ENCODE results near the gene FBXO21. TPM values are rescaled to one million over a fixed set of nuclear protein-coding genes. Genes with fewer than 3 reads are reported as not detected.

Gene FBXO21
- total and polyA plus RNA-seq, 2 of the 4 experiments (the other 2 are of a cell fraction) = 43.6 to 56.6 TPM

DNA sequence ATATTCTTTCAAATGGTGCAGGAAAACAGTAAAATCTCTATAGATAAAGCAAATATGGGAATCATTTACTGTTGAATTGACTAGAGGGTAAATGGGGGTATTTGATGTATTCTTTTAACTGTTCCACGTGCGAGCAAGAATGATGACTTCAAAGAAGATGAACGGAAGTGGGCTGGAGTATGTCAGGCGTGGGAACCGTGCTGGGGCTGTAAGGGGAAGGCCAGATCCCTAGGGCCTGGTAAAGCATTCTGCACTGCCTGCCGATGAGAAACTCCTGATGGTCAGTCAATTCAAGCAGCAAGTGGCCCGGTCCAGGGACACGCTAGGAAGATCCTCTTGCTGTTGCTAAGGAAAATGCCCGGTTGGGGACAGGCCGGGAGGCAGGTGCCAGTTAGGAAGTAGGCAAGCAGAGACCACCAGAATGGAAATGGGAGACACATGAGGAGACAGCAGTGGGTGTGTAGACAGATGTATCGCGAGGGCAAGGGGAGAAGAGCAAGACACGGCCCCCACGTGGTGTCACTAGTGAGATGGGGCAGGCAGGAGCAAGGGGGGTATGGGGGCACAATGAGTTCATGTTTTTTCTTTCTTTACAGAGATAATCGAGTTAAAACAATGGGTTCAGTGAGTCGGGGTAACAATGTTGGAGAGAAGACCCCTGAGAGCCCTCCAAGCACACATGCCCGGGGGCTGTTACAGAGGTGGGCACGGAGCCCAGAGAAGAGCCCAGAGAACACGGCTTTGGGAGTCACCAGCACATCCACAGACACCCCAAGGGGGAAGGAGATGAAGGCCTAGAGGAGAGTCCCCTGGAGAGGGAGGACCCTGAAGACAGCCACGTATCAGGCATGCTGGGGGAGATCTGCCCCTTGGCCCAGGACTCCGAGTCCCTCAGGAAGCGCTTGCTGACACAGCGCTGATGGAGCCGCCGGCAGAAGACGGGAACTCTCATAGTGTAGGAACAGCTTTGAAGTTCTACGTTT, 37.2 kb downstream of the FBXO21 start (continued):
- TF ChIP-seq SMC3 (IDR thresholded peaks at IDR 0.05; ENCODE audit: low read depth, low read length) = no peak

DNA sequence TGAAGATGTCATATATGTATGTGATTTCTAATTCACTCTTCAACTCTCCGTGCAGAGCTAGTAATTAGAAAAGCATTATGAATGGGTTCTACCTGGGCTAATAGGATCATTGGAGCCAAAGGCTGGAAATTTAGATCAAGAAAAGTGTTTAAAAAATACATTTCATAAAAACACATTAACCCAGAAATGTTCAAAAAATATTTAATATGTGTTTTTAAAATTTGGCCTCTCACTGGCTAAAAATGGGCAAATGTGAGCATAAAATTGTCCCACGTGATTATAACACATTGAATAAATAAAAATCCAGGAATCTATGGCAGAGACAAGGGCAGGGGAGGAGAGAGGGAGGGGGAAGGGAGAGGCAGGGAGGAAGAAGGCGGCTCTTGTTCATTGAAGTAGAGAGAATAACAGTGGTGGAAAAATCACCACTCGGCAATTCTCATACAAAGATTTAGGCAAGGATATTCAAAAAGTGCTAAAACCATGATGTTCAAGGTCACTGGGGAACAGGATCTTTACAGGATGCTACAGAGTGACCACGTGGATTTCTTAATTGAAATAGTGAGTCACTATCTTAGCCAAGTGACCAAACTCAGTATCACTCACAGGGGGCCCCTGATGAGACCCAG, 38.8 kb downstream of the FBXO21 start:
- no peak overlapping the region for H2BK15ac ChIP-seq (ENCODE audit: low read depth, low read length)
- H3K14ac ChIP-seq (replicated peaks; ENCODE audit: low read depth, low read length) = no peak overlapping the region
- H3K36me3 ChIP-seq (ENCODE audit: control insufficient read depth, insufficient read depth, low read length) = peaks cover 44% of the 10 kb centered on the region
- no peak overlapping the region for H3K27ac ChIP-seq (ENCODE audit: insufficient read depth, low read length)
- no peak overlapping the region for H3K56ac ChIP-seq (ENCODE audit: extremely low read depth, insufficient read depth, low read length)
- POLR2A ChIA-PET (ENCODE audit: unreplicated experiment) = no interaction called here
- H4K91ac ChIP-seq (ENCODE audit: insufficient read depth, low read depth, low read length) = no peak overlapping the region
- intact Hi-C loops (cut with micrococcal nuclease) = loop anchor here (5.0 to 10.0 kb wide), 2 partner anchors 124 to 447 kb away; no protein-coding TSS in a partner anchor
- no peak overlapping the region for H3K4me2 ChIP-seq (ENCODE audit: low read depth, low read length)
- H3K4me3 ChIP-seq (ENCODE audit: insufficient read depth, low read depth, low read length) = no peak overlapping the region
- TF ChIP-seq MAFK (IDR thresholded peaks at IDR 0.05; ENCODE audit: low read depth, low read length) = peak; percentile 24; the same call in 1 of the 2 replicates
- no peak for TF ChIP-seq BHLHE40 (IDR thresholded peaks at IDR 0.05; ENCODE audit: low read depth, low read length)
- in situ Hi-C loops (cut with MboI; ENCODE audit: low sequenced_read_pairs) = no loop called here
- no peak overlapping the region for H3K4ac ChIP-seq (ENCODE audit: low read depth, low read length)
- no peaks in the 10 kb centered on the region for H3K4me1 ChIP-seq (ENCODE audit: control insufficient read depth, insufficient read depth, low read length)
- H2BK5ac ChIP-seq (ENCODE audit: low read depth, low read length, poor library complexity, severe bottlenecking) = no peak overlapping the region
- no peak overlapping the region for H2AK5ac ChIP-seq (ENCODE audit: low read depth, low read length)
- no peak overlapping the region for H3K9ac ChIP-seq (ENCODE audit: low read depth, low read length)
- WGBS, 2 experiments (ENCODE audit: extremely low coverage in 2 of 2, insufficient read length in 1 of 2) = 17% methylated on average over 1 of the region's 5 CpGs; no CpG with 5 or more reads in 1 of the 2 experiments
- DNase-seq = no peak
- H2AK9ac ChIP-seq (replicated peaks; ENCODE audit: low read depth, low read length, poor library complexity) = no peak overlapping the region
- no peak overlapping the region for H4K5ac ChIP-seq (ENCODE audit: low read depth, low read length)
- H3K23ac ChIP-seq (ENCODE audit: low read depth, low read length) = no peak overlapping the region
- dilution Hi-C loops (cut with HindIII; ENCODE audit: low sequenced_read_pairs, unreplicated experiment) = no loop called here
- H2AFZ ChIP-seq (replicated peaks; ENCODE audit: low read length, poor library complexity) = no peak overlapping the region
- no peaks in the 10 kb centered on the region for H3K9me3 ChIP-seq (ENCODE audit: control insufficient read depth, insufficient read depth, low read length)
- no peak overlapping the region for H2BK120ac ChIP-seq (ENCODE audit: low read depth, low read length)
- BruUV-seq (replicated peaks) = no TSS peak
- no peaks in the 10 kb centered on the region for H3K27me3 ChIP-seq (ENCODE audit: control insufficient read depth, insufficient read depth, low read length)
- H4K20me1 ChIP-seq (ENCODE audit: insufficient read depth, low read length) = peaks cover 3% of the 10 kb centered on the region
- CTCF ChIA-PET = interaction anchor here (0.5 kb wide), 1 partner anchor 37 kb away, joined by 3 read pairs; no protein-coding TSS in a partner anchor
- H2BK20ac ChIP-seq (ENCODE audit: low read depth, low read length) = no peak overlapping the region
- H4K8ac ChIP-seq (ENCODE audit: low read depth in 2 of 2, low read length in 2 of 2) = no peak overlapping the region
- no peak; the same call in 1 of the 2 replicates for ATAC-seq (ENCODE audit: low read depth)
- peaks cover 3% of the 10 kb centered on the region; the same call in 1 of the 2 replicates for H3K9me1 ChIP-seq (ENCODE audit: insufficient read depth, low read length)
- no peaks in the 10 kb centered on the region for H3K79me1 ChIP-seq (ENCODE audit: low read depth in 1 of 2, low read length in 2 of 2)
- no peak overlapping the region for H3K18ac ChIP-seq (ENCODE audit: low read depth, low read length)
